Skeletal muscle tissue (tissue), 4 donors: ENCODE data around the gene NBPF11. TPM values are rescaled to one million over a fixed set of nuclear protein-coding genes. Genes with fewer than 3 reads are reported as not detected.
A peak's percentile ranks its signal among the peaks of the same experiment; 100 is the strongest.
"Not testable (repeated sequence)": the region's sequence is repeated elsewhere in the genome, so short reads cannot be mapped to it uniquely, and the experiment has no call there.

Source experiments
- H3K27ac ChIP-seq: one replicate; pipeline ENCODE4 v1.7.0; 2013; ENCODE audit warnings: mild to moderate bottlenecking, low read depth, low read length, inconsistent platforms
- H3K27me3 ChIP-seq, 3 donors: one replicate each; pipeline ENCODE4 v1.7.0; 2013; ENCODE audit warnings: low read length in 3 of 3; ENCODE audit not compliant: control insufficient read depth in 3 of 3, insufficient read depth in 3 of 3
- H3K36me3 ChIP-seq, 3 donors: one replicate each; pipeline ENCODE4 v1.7.0; 2013; ENCODE audit warnings: low read length in 3 of 3; ENCODE audit not compliant: control insufficient read depth in 3 of 3, insufficient read depth in 3 of 3
- H3K4me1 ChIP-seq, 3 donors: one replicate each; pipeline ENCODE4 v1.7.0; 2013; ENCODE audit warnings: low read length in 3 of 3, mild to moderate bottlenecking in 3 of 3; ENCODE audit not compliant: control insufficient read depth in 3 of 3, insufficient read depth in 3 of 3
- H3K4me3 ChIP-seq, 3 donors: one replicate each; pipeline ENCODE4 v1.7.0; 2013; ENCODE audit warnings: low read length in 3 of 3
- H3K9ac ChIP-seq, 3 donors: one replicate each; pipeline ENCODE4 v1.7.0; 2013; ENCODE audit warnings: low read length in 3 of 3, mild to moderate bottlenecking in 3 of 3, moderate library complexity in 2 of 3, low read depth in 1 of 3
- H3K9me3 ChIP-seq, 3 donors: one replicate each; pipeline ENCODE4 v1.7.0; 2013; ENCODE audit warnings: low read length in 3 of 3; ENCODE audit not compliant: control insufficient read depth in 3 of 3
- total RNA-seq: library from RNA; depleted of rRNA; stranded (reverse); fragments of >200 nt; gene quantifications from one replicate; pipeline ENCODE4 v1.2.3, GENCODE V29; 2014
- donor health status: Osteomylitis.

NBPF11 gene
- total RNA-seq, 1 donor from 2014 or later, result 7.3 TPM

GRCh38 chr1:148162363-148162762 is 10.3 kb upstream of the NBPF11 start:
- H3K27ac ChIP-seq, result no peak overlapping the region
- H3K9me3 ChIP-seq, result no peaks in the 10 kb centered on the region
- no peaks in the 10 kb centered on the region for H3K4me1 ChIP-seq
- no peaks in the 10 kb centered on the region for H3K36me3 ChIP-seq
- H3K9ac ChIP-seq, result no peak overlapping the region
- no peak overlapping the region for H3K4me3 ChIP-seq
- peaks cover 15 to 31% (median 30%) of the 10 kb centered on the region in 3 donors for H3K27me3 ChIP-seq

GRCh38 chr1:148161053-148161901 is 9.2 kb upstream of the NBPF11 start:
- Histone ChIP-seq H3K4me3 (no peak overlapping the region), H3K27me3 (peaks cover 15 to 31% (median 30%) of the 10 kb centered on the region in 3 donors), H3K36me3 (no peaks in the 10 kb centered on the region)

GRCh38 chr1:148160343-148161052 is 8.4 kb upstream of the NBPF11 start:
- Histone ChIP-seq H3K36me3 (no peaks in the 10 kb centered on the region), H3K4me3 (no peak overlapping the region), H3K9me3 (no peaks in the 10 kb centered on the region), H3K27ac (no peak overlapping the region), H3K9ac (no peak overlapping the region), H3K27me3 (peaks cover 15 to 31% (median 30%) of the 10 kb centered on the region in 3 donors), H3K4me1 (no peaks in the 10 kb centered on the region)

More at GRCh38 chr1:148161053-148161901, 9.2 kb upstream of the NBPF11 start:
- H3K27ac ChIP-seq, result no peak overlapping the region
- no peaks in the 10 kb centered on the region for H3K9me3 ChIP-seq
- no peaks in the 10 kb centered on the region for H3K4me1 ChIP-seq
- H3K9ac ChIP-seq, result no peak overlapping the region

GRCh38 chr1:148160048-148160342 is 7.9 kb upstream of the NBPF11 start:
- Histone ChIP-seq H3K27ac (no peak overlapping the region), H3K27me3 (peaks cover 15 to 31% (median 30%) of the 10 kb centered on the region in 3 donors), H3K9ac (no peak overlapping the region), H3K4me3 (no peak overlapping the region), H3K36me3 (no peaks in the 10 kb centered on the region), H3K4me1 (no peaks in the 10 kb centered on the region), H3K9me3 (no peaks in the 10 kb centered on the region)

DNA sequence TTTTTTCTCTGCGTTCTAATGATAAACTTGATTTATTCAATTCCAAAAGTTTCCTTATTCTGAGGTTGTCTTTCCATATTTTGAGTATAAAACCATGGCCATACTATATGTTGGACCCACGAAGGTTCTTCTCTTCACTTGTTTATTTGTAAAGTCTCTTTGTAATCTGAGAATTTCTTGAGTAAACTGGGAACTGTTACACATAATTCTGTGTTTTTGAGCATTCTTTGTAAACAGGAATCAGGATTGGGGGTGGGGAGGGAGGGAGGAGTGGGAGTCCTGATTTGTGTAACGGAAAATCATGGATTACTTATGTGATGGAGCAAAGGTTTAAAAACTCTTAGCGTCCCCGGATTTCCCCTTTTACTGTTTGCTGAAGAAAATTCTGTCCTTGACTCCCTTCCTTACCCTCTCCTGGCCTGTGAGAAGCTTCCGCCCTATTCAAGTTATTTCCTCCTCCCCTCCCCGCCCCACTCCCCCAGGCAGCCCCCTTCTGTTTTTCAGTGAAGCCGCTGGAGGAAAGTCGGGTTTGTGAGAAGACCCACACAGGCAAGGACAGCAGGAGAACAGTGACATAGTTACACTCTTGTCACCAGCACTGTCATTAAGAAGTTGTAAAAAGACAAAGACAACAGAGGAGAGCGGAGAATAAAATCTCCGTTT is 6.4 kb upstream of the NBPF11 start:
- no peak overlapping the region for H3K9ac ChIP-seq
- no peaks in the 10 kb centered on the region for H3K4me1 ChIP-seq
- H3K27ac ChIP-seq, result no peak overlapping the region
- H3K9me3 ChIP-seq, result no peaks in the 10 kb centered on the region
- no peak overlapping the region for H3K4me3 ChIP-seq
- no peaks in the 10 kb centered on the region for H3K36me3 ChIP-seq
- H3K27me3 ChIP-seq, result peaks cover 15 to 31% (median 30%) of the 10 kb centered on the region in 3 donors

DNA sequence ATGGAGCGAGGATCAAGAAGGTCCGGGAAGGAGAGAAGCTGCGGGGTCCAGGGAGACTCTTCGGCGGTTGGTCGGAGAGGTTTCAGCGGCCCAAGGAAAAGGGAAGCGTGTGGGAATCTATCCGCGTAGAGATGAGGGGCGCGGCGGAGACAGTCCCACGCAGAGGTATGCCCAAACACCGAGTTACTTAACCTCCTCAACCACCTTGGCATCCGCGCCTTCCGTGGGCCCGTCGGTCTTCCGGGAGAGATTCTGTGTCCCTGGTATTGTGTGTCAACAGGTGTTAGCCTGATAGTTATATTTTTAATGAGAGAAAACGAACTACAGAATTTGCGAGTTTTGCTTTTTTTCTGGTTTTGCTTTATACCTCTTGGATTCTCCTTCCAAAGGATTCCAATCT is 5.7 kb upstream of the NBPF11 start:
- H3K9ac ChIP-seq, H3K4me1 ChIP-seq, H3K27ac ChIP-seq, H3K4me3 ChIP-seq, H3K9me3 ChIP-seq, H3K36me3 ChIP-seq: not testable (repeated sequence)
- H3K27me3 ChIP-seq, result peaks cover 15 to 31% (median 30%) of the 10 kb centered on the region in 3 donors

DNA sequence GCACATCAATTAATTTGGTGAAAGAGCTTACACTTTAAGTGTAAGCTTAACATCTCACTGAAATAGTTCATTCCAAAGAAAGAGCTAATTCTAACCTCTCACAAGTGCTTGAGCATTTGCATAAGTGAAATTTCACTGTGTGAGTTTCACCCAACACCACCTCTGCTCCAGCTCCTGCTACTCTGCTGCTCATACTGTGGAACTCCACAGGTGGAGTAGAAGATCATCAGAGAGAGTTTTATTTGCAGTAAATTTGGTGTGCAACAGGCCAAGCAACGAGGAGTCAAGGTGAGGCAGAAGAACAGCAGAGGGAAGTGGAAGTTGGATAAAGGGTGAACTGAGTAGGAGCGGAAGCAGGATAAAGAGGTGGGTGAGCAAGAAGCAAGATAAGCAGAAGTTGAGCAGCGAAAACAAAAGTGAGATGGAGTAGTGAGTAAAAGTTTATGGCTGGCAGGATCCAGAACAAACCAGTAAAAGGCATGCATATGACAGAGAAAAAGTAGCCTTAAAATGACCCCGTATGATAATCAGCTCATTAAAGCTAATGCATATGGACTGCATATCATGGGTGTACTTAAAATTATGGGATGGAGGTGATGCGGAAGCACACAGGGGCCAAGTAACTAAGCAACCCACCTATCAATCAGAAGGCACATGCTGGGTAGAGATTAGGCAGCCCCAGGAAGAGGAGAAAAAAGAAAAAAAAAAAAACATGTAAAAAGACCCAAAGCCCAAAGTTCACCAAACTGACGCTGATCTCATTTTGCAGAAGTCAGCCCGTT is 3.6 kb upstream of the NBPF11 start:
- not testable (repeated sequence) for H3K4me3 ChIP-seq, H3K9ac ChIP-seq, H3K9me3 ChIP-seq, H3K36me3 ChIP-seq, H3K27ac ChIP-seq, H3K4me1 ChIP-seq
- H3K27me3 ChIP-seq, result peaks cover 6 to 17% (median 14%) of the 10 kb centered on the region in 3 donors

- not testable (repeated sequence) for H3K4me1 ChIP-seq, H3K27me3 ChIP-seq, H3K4me3 ChIP-seq, H3K9me3 ChIP-seq, H3K9ac ChIP-seq, H3K27ac ChIP-seq, H3K36me3 ChIP-seq
Measured at GRCh38 chr1:148152795-148153194, 714 bp upstream of the NBPF11 start.

DNA sequence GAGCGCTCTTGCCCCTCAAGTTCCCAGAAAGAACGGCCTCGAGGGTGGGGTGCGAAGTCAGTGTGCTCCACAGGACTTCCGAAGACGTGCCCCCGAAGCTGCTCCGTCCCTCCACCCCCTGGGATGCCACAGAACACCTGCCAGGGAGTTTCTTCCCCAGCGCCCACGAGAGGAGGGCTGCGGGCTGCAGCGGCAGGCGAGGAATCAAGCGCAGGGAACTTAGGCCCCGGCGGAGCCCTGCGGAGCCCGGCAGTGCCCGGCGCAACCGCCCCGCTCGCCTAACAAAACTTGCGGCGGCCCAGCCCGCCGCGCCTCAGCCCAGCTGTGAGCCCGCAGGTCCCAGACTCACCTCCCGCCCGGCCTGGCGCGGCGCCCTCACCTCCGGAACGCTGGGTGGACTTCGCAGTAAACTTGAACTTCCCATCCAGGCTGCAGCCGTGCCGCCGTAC is 686 bp downstream of the NBPF11 start:
- H3K9ac ChIP-seq, result peak overlapping the region in 2 of 3 donors; percentile 67 to 79
- peak overlapping the region; percentile 51 to 60 (median 59) for H3K4me3 ChIP-seq
- not testable (repeated sequence) for H3K27ac ChIP-seq, H3K9me3 ChIP-seq, H3K4me1 ChIP-seq, H3K36me3 ChIP-seq, H3K27me3 ChIP-seq
